GM21526 (cell line): ENCODE data around the gene EIF4G2.

Experiments
- ATAC-seq: cut with Tn5 transposase; IDR thresholded peaks from one replicate; pipeline ENCODE4 v1.9.1; 2021; ENCODE audit warnings: moderate library complexity; ENCODE audit not compliant: unreplicated experiment, low FRiP score

Gene EIF4G2

DNA sequence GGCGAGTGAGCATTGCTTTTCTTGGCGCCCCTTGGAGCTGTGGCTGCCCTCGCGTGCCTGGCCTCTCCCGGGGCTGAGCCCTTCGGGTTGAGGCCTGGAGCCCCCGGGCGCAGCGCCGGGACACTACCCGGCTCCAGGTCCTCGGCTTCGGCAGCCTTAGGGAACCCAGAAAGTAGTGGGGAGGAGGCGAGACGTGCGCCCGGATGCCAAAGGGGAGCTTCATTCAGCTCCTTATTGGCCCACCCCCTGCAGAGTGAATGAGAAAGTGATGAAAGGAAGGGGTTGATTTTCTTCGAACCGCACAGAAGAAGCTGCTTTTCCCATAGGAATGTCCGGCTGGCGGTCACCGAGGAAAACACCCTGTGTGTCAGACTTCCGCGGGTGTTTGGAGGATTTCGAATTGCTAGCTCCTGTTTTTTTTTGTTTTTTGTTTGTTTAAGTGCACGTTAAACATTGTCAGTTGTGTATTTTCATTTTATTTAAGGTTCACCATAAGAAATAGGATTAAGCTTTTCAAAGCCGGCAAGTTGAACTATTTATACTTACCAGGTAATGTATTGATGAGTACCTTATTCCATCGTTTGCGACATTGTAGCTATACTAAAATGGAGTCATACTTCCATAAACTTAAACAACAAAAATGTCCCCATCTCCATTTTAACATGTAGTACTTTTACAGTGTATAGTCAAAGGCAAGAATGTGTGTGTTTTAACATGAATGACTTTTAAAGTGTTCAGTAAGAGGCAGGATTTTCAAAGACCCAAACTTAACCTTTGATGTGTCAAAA lies 841 bp upstream of the EIF4G2 start:
- peak; percentile 17 for ATAC-seq

DNA sequence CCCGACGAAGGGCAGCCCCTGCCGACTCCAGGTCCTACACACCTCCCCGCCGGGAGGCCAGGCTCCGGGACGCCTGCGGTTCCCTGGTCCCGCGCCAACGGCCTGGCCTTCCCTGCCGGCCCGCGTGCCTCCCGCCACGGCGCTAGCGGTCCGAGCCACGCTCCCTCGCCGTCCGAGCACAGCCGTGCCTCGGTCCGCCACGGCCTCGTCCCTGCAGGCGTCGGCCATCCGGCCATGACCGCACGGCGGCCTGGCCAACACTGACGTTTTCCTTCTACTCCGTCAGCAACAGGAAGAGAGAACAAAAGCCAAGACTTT lies 532 bp downstream of the EIF4G2 start:
- ATAC-seq = peak; percentile 13

DNA sequence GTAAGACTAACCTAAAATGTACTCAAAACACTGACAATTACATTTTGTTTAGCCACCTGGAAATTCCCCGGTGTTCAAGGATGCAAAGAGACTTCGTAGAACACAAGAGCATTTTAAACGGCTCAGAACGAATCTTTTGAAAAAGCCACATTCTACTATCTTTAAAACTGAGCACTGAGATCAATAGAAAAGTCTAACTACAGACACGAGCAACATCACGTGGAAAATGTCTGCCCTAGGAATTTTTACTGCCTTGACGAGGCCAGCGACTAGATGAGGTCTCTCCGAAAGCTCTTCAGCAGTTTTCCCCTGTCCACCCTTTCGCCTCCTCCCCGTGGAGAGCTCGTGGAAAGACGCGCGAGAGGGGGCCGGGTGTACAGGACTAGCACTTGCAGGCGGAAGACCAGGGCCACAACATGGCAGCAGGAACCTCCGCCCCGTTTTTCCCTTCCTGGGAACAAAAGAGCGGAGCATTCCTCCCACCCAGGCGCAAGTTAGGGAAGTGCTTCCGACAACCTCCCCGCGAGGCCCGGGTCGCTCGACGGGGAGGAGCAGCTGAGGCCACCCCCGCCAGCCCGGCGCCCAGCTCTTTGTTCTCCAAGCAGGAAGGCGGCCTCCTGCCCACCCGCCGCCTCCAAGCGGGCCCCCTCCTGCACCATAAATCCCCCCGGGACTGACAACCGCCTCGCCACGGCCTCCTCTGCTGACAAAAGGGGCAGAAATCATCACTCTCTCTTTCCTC lies 1.1 kb downstream of the EIF4G2 start:
- peak; percentile 3 for ATAC-seq

DNA sequence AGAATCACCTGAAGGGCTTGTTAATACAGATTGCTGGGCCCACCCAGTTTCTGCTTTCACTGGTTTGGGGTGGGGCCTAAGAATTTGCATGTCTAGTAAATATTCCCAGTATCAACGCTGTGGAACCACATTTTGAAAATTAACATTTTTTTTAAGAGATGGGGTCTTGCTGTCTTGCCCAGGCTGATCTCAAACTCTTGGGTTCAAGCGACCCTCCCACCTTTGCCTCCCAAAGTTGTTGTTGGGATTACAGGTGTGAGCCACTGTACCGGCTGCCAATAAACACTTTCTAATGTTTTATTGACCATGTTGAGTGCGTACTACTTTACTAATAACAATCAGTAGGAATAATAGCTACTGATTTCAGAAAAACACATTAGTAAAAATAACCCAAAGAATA lies 2.5 kb downstream of the EIF4G2 start:
- no peak for ATAC-seq

DNA sequence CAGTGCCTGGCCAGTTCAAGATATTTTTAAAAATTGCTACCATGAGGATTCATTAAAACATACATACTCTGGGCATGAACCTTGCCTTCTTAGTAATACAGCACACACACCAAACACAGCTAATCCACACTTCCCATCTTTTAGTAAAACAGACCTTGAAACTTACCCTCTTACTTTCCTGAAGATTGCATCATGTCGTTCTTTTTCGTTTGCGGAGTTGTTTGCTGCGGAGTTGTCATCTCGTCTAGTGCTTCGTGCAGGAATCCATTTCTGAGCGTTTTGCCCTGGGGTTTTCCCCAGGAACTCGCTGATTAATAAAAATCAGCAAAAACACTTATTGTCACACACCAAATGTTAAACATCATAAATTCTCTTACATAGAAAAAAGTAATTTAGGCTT lies 3.0 kb downstream of the EIF4G2 start:
- no peak for ATAC-seq

DNA sequence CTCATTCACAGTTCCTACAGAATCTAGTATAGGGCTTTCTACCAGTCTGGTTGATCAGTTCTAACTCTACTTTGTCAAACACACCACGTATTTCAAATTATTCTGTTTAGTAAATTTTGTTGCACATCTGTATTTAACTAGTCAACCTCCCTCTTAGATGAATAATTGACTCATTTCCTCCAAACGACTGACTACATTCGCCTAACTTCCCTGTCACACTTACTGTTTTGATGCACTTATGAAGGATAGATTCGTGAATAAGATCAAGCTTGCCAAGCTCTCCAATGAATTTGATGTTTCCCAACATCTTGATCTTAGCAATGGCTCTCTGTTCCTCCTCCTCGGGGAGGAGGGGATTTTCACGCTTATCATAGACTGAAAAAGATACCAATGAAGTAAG lies 5.0 kb downstream of the EIF4G2 start:
- no peak for ATAC-seq

DNA sequence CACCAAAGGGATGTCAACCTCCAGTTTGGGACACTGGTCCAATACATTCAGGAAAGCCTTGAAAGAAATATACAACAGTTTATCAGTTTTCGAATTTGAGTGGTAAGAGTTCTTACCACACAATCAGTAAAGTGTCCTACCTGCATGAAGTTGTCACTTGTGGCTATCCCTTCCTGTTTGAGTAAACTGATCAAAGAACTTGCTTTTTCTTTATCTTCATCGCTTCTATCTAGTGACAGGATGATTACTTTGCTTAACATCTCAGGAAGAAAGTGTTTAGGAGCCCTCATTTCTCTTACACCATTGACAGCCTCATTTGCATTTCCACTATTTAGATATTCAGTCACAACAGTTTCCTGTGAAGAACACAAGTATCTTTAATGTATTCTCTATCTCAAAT lies 8.4 kb downstream of the EIF4G2 start:
- ATAC-seq = no peak

DNA sequence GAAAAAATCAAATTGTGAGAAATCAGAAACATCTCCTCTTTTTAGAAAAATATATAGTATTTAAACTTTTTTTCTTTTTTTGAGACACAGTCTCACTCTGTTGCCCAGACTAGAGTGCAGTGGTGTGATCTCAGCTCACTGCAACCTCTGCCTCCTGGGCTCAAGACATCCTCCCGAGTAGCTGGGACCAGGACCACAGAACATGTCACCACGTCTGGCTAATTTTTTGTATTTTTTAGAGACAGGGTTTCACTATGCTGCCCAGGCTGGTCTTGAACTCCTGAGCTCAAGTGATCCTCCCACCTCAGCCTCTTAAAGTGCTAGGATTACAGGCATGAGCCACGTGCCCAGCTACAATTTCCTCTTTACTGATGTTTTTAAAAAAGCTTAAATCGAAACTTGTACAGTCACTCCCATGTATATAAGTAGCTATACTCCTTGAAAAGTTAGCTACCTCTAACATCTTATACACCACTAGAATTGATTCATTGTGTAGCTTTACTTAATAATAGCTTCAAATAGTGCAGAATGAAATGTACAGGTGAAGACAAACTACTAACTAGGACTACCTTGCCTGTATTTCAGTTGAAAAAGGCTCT lies 10.3 kb downstream of the EIF4G2 start:
- ATAC-seq = no peak

DNA sequence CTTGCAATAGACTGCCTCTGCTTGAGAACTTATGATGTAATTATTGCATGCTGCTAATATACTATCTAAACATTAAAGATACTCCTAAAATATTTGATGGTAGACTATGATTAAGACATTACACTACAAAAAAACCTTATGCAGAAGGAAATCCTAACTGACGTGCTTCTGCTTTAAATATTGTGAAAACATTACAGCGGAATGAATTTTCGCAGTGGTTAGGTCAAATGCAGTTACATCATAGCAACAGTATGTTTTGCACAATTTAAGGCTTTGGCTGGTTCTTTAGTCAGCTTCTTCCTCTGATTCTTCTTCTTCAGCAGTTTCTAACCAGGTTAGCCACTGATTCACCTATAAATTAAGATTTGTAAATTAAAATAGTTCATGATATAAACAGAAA lies 11.2 kb downstream of the EIF4G2 start:
- no peak for ATAC-seq

DNA sequence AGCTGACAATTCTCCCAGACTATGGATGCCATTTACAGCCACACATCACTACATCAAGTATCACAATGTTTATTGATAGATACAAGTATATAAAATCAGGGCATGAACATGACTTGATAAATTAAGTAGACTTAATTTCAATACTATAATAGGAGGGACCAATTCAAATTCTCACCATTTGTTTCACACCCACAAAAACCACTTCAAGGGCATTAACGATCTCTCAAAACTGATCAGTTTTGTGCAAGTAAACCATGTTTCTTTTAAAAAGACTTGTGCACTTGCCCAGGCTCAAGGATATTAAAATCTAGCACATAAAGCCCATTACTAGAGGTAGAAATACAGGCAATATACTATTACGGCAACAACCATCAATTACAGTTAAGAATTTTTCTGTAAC lies 11.7 kb downstream of the EIF4G2 start:
- ATAC-seq = no peak

DNA sequence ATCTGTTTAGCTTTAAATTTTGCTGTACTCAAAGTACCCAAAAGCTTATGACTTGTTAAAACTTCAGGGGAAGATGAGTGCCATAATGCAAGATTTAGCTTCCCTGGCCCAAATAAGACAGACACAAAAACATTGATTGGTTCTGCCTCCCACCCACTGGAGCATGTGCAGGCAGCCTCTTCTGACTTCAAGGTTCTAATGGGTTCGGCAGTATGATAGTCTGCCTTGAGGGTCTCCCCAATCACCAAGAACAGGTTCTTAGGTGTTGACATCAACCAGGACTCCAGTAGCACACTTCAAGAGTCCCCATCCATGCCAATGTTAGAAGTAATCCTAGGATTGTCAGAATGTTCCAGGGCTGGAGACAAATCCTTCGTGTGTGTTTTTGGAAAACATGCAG lies 12.5 kb downstream of the EIF4G2 start:
- no peak for ATAC-seq

DNA sequence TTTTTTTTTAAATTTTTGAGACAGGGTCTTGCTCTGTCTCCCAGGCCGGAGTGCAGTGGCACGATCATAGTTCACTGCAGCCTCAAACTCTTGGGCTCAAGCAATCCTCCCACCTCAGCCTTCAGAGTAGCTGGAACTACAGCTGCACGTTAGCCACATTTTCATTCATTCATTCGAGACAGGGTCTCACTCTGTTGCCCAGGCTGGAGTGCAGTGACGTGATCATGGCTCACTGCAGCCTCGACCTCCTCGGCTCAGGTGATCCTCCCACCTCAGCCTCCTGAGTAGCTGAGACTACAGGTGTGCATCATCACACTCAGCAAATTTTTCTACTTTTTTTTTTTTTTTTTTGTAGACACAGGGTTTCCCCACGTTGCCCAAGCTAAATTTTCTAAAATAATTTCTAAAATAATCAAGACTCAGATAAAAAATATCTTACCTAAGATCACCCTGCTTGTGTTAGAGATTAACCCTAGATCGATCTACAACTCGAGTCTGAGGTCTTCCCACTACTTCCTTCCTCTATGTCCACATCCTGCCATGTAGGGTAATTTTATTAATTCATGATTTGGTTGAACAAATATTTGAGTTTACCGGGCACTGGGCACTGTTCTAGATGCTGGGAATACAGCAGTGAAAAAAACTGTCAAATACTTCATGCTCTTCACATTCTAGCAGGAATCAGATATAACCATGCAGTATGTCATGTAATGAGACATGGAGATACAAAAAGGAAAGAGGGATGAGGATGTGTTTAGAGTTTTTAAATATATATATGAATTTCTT lies 15.1 kb downstream of the EIF4G2 start:
- ATAC-seq = no peak

DNA sequence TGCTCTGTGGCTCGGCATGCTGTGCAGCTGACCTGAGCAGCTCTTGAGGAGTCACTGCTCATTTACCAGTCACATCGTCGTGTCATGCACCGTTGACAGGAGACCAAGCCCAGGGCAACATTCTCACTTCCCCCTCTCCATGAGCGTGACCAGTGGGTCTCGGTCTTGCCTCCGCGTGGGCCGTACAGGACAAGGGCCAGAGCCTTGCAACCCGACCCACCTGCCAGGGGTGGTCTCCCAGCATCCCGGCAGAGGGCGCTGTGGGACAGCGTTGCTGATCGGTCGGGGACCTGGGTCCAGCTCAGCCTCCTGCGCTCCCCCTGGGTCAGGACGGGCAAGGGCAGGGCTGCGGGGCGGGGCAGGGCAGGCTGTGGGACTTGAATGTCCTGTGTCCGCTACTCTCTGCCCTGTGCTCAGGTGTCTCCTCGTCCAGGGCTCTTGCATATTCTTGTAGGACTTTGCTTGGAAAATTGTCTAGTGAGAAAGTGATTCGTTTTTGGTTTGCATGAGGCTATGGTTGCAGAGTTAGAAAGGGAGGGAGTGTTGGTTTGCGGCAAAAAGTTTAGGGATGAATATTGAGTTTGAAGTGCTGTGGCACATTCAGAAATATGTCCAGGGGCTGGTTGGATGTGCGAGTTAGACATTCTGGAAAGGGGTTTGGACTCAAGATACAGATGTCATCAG lies 16.2 kb downstream of the EIF4G2 start:
- peak; percentile 67 for ATAC-seq

DNA sequence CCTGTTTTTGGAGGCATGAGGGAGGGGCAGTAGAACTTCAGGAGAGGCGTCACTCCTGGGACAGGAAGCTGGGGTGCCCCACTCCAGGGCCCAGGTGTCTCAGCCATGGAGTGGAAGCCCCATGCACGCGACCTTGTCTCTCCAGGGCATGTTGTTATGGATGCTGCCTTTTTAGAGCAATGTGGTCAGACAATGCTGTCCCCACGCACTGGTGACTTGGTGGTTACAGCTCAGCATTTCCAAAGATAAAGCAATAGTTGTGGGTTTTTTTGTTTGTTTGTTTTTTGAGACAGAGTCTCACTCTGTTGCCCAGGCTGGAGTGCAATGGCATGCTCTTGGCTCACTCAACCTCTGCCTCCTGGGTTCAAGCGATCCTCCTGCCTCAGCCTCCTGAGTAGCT lies 22.3 kb downstream of the EIF4G2 start:
- ATAC-seq = no peak

DNA sequence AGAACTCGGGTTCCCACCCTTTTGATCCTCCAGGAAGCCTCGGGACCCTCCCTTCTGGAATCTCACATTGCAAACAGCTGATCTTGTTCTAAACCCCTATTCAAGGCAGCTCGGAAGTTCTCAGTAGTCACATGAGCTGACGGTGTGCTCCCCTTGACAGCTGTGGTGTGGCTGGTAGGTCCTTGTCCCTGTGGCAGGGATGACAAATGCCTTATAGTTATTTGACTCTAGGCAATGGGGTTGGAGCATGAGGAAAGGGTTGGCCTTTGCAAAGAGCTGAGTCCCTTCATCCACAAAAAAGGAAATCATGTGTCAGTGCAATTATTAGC lies 23.6 kb downstream of the EIF4G2 start:
- ATAC-seq = no peak

DNA sequence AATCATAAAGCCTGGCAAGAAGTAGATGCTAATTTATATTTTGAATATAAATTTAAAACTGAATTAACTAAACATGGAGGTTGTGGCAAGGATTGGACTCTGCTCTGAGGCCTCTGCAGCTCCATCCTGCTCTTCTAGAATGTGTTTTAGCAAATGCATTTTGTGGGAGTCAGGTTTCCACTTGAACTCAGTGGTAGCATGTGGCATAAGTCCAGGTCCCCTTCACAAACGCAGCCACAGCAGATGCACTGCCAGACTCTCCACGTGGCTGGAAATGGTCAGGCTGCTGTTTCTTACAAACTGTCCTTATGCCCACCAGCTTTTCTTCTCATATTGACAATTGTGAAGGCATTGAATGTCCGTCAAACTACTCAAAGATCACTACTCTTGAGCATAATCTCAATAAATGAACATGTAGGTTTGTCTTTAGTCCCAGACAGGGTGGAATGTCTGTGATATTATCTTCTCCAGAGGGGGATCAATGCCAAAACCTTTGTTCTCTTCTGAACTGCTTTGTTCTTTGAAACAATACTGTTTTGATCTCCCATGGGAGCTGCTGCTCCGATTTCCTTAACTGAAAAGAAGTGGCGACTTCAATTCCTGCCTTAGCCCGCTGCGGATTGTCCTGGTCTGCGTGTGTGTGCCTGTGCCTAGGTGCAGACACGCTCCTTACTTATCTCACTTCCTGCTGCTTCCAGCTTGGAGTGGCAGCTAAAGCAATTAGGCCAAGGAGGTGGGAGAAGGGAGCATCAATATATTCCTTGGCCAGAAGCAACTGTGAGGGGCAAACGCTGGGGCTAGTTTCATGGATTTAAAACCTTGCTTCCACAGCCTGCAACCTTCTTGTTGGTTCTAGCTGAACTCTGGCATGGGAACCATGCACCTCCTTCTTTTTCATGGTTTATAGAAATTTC lies 24.2 kb downstream of the EIF4G2 start:
- ATAC-seq = no peak

DNA sequence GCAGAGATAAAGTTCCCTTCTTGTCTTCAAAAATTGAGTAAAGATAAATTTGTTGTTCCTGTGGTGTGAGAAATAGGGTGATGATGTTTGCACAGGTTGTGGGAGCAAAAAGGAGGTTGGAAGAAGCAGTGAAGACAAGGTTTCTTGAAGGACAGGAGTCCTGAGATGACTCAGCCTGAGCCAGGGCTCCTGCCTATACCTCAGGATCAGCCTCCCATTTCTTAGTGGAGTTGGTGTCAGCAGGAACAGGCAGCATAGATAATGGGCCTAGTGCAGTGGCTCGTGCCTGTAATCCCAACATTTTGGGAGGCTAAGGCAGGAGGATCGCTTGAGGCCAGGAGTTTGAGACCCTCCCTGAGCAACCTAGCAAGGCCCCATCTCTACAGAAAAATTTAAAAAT lies 28.7 kb downstream of the EIF4G2 start:
- ATAC-seq = no peak

DNA sequence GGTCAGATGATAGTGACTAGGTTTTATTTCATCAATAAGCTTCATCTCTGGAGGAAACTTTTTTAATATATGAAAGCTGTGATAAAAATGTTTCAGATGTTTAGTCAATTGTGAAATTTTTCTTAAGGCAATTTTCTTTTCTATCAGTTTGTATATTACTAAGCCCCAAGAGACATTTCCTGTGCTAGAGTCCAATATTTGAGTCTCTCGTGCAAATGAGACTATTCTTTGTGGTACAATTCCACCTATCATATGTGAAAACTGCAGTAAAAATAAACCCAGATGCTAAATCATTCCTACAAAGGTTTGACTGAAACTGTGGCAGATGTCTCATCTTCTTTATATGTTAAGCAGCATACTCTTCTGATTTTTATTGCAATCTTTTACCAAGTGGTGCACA lies 29.6 kb downstream of the EIF4G2 start:
- no peak for ATAC-seq

DNA sequence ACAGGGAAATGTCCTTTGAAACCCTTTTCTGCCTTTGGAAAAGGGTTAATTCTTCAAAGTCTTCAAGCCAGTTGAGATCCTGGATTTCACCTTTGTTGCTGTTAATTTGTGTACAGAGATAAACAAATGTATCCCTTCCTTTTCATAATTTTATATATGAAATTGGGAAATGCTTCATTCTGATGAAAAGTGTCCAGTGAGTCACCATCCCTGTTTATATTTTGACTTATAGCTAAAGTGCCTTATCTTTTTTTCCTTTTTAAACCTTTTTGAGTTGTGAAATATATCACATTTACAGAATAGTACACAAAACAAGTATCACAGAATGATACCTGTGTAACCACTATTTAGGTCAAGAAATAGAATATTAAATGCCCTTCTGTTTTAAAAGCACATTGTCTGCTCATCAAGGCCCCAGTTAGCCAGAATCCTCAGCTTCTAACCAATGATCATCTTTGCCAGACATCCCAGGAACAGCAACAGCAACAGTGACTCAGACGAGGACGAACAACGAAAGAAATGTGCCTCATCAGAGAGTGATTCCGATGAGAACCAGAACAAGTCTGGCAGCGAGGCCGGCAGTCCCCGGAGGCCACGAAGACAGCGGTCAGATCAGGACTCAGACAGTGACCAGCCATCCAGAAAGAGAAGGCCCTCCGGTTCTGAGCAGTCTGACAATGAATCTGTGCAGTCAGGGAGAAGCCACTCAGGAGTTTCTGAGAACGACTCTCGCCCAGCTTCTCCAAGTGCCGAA lies 30.3 kb downstream of the EIF4G2 start:
- ATAC-seq = no peak
